DMS53 treated with DMSO at 0.1 percent for 48 hours (cell line): ENCODE measurements around the gene CHFR.
"Not testable (repeated sequence)": the region's sequence is repeated elsewhere in the genome, so short reads cannot be mapped to it uniquely, and the experiment has no call there.

Experiments used
- DNase-seq: peaks from one replicate; lab custom pipeline; 2025; ENCODE audit not compliant: unreplicated experiment; lab: John Stamatoyannopoulos, UW

Gene CHFR

DNA sequence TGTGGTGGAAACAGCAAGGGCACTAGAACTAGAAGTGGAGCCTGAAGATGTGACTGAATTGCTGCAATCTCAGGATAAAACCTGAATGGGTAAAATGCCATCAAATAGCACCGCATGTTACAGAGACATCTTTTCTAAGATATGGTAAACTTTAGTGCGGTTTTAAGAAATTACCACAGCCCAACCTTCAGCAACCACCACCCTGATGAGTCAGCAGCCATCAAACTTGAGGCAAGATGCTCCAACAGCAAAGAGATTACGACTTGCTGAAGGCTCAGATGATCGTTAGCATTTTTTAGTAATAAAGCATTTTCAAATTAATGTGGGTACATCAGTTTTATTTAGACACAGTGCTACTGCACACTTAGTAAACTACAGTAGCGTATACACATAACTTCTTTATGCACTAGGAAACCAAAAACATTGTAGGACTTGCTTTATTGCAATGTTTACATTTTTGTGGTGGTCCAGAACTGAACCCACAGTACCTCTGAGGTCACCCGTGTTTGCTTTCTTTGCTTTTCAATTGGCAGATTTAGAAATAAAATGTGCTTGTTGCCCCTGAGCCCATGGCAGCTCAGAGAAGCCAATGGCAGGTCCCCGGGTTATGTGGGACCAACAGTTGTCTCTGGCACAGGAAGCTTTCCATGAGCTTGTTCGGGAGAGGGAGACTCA, 74.6 kb downstream of the CHFR start:
- DNase-seq: no peak

DNA sequence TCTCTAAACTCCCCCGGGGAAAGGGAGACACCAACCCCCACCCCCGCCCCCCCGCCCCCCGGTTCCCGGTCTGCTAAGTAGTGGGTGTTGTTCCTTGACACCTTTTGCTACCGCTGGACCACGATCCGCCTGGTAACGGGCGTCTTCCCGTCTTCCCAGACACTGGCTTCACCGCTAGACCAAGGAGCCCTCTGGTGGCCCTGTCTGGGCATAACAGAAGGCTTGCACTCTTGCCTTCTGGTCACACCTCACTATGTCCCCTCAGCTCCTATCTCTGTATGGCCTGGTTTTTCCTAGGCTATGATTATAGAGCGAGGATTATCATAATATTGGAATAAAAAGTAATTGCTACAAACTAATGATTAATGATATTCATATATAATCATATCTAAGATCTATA, 78.0 kb downstream of the CHFR start:
- DNase-seq: not testable (repeated sequence)

- no peak for DNase-seq
Measured at GRCh38 chr12:132807295-132808092, 79.9 kb downstream of the CHFR start.

DNA sequence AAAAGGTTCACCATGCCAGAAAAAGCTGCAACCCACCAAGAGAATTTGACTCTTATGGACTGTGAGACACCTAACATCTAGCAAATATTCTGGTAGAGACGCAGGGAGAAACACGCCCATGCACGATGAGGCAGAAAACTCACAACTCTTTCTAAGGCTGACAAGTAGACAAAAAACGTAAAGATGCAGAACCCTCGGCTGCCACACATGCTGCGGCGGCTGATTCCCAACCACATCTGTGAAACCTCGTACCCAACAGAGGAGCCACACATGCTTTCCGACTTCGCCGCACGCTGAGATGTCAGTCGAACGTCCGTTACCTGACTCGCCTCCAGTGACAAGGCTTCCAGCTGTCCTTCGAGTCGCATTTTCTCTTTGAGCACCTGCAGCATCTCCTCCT, 80.5 kb downstream of the CHFR start:
- no peak for DNase-seq

DNA sequence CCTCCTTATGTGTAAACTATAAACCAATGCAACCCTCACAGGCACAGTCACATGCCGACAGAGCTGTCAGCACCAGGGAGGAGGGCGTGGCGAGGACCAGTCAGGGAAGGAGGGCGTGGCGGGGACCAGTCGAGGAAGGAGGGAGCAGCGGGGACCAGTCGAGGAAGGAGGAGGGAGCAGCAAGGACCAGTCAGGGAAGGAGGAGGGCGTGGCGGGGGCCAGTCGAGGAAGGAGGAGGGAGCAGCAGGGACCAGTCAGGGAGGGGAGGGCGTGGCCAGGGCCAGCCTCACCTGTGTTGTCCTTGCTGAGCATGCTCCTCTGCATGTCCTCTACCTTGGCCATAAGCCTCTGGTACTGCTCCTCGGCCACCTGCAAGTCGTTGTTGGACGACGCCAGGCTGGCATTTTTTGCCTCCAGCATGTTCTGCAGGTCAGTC, 83.0 kb downstream of the CHFR start:
- no peak for DNase-seq

- no peak for DNase-seq
Measured at GRCh38 chr12:132803888-132804287, 83.5 kb downstream of the CHFR start.

DNA sequence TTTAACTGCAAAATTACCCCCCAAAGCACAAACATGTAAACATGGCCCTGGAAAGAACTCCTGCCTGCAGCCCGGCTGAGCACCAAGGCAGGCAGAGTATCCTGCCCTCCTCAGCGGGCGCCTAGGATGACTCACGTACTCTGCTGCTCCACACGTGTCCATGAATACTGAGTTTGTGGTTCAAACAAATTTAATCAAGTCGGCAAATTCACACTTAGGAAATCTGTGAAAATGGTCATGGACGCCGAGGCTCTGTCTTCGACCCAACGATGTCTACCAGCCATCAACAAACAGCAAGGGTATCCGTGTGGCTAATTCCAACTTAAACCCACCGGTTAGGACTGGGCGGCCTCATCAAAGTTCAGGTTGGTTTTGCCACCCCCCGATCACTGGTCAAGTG, 84.3 kb downstream of the CHFR start:
- DNase-seq: no peak

GRCh38 chr12:132801741-132802140, 85.7 kb downstream of the CHFR start:
- no peak for DNase-seq

- no peak for DNase-seq
Measured at GRCh38 chr12:132798836-132799235, 88.6 kb downstream of the CHFR start.

GRCh38 chr12:132797820-132798570, 89.4 kb downstream of the CHFR start:
- no peak for DNase-seq

- DNase-seq: no peak
Measured at GRCh38 chr12:132795847-132796246, 91.6 kb downstream of the CHFR start.

DNA sequence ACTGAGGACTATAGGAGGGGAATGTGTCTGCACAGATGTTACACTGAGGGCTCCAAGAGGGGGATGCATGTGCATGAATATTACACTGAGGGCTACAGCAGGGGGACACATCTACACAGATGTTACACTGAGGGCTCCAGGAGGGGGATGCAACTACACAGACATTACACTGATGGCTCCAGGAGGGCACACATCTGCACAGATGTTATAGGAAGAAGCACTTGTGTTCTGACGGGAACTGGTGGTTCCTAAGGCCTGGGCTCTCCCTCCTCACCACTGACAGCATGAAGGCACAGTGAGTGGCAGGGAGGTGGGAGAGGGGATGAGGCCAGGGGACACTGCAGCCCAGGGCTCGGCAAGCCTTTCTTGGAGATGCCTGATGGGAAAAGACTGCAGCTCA, 95.5 kb downstream of the CHFR start:
- not testable (repeated sequence) for DNase-seq

GRCh38 chr12:132789099-132789471, 98.3 kb downstream of the CHFR start:
- no peak for DNase-seq

- no peak for DNase-seq
Measured at GRCh38 chr12:132788375-132789098, 98.9 kb downstream of the CHFR start.

- no peak for DNase-seq
Measured at GRCh38 chr12:132787877-132788276, 99.5 kb downstream of the CHFR start.

- DNase-seq: no peak
Measured at GRCh38 chr12:132786192-132786591, 101.2 kb downstream of the CHFR start.

DNA sequence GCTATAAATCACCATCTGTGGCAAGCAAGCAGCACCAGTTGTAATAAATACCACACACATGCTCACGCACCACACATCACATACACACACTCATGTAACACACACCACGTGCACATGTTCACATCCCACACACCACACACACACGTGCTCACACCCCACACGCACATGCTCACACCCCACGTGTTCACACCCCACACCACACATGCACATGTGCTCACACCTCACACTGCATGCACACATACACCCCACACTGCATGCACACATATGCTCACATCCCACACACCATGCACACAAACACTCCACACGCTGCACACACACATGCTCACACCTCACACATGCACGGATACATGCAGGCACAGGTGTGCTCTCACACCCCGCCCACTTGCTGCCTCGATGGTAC, 102.8 kb downstream of the CHFR start:
- DNase-seq: no peak

DNA sequence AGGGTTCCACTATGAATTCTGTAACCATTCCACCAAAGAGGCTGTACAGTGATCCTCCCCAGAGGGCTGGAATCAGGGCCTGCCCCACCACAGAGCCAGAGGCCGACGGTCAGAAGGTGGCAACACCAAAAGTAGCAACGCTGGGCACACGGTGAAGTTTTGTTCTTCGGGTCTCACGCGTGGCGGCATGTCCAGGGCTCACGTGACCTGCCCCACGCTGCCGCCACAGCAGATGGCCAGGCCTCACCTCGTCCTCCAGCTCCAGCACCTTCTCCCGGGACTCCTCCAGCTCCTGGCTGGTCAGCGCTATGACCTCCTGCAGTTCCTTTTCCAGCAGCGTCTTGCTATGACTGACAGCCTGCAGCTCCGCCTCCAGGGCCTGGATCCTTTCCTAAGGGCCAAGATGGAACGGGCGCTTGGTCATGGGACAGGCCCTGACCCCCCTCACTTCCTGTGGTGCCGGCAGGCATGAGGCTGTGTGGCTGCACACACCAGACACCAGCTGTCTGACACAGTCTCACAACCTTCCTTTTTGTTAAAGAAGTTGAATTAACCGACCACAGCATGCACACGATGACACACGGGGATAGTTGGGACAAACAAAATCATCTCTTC, 103.4 kb downstream of the CHFR start:
- no peak for DNase-seq
